Testis (tissue), 2 donors: ENCODE data around the gene BNC2.

Experiments
- CTCF ChIP-seq, 3 experiments: fragments of 450-650 bp in 2 of 3; fragments of 200-600 bp in 1 of 3; sonication (generic) in 1 of 3; IDR thresholded peaks; one replicate each; pipeline ENCODE4 v1.5.1; 2016 to 2019; ENCODE audit warnings: antibody characterized with exemption in 3 of 3, mild to moderate bottlenecking in 2 of 3, moderate library complexity in 1 of 3
- POLR2A ChIP-seq: fragments of 450-650 bp; IDR thresholded peaks from one replicate; pipeline ENCODE4 v1.6.1; 2017; ENCODE audit warnings: antibody characterized with exemption, mild to moderate bottlenecking, moderate library complexity

- TF ChIP-seq POLR2A (no peak), CTCF (IDR thresholded peaks at IDR 0.05) (no peak)
Observed at GRCh38 chr9:16670791-16671190, 199.7 kb downstream of the BNC2 start.
